IPS-15b (cell line): ENCODE measurements around the gene TGFBRAP1.

Experiments used
- H3K27me3 ChIP-seq: one replicate; pipeline ENCODE4 v1.6.1; 2013; ENCODE audit warnings: low read length; ENCODE audit not compliant: control insufficient read depth, insufficient read depth
- H3K36me3 ChIP-seq: one replicate; pipeline ENCODE4 v1.6.1; 2013; ENCODE audit warnings: low read length; ENCODE audit not compliant: control insufficient read depth, insufficient read depth
- H3K4me1 ChIP-seq: one replicate; pipeline ENCODE4 v1.6.1; 2013; ENCODE audit warnings: mild to moderate bottlenecking, low read length; ENCODE audit not compliant: control insufficient read depth, insufficient read depth
- H3K4me3 ChIP-seq: one replicate; pipeline ENCODE4 v1.5.1; 2013; ENCODE audit warnings: low read depth, low read length
- H3K9ac ChIP-seq: one replicate; pipeline ENCODE4 v1.6.1; 2013; ENCODE audit warnings: low read depth, mild to moderate bottlenecking, low read length
- H3K9me3 ChIP-seq: one replicate; pipeline ENCODE4 v1.6.1; 2013; ENCODE audit warnings: mild to moderate bottlenecking, low read length; ENCODE audit not compliant: control insufficient read depth, insufficient read depth

The TGFBRAP1 gene

GRCh38 chr2:105324732-105325131 lies 4.8 kb downstream of the TGFBRAP1 start:
- no peaks in the 10 kb centered on the region for H3K9me3 ChIP-seq
- H3K9ac ChIP-seq, result no peak overlapping the region
- no peaks in the 10 kb centered on the region for H3K27me3 ChIP-seq
- no peak overlapping the region for H3K4me3 ChIP-seq
- peaks cover 13% of the 10 kb centered on the region for H3K4me1 ChIP-seq
- no peaks in the 10 kb centered on the region for H3K36me3 ChIP-seq

- H3K27me3 ChIP-seq, result no peaks in the 10 kb centered on the region
- H3K9me3 ChIP-seq, result no peaks in the 10 kb centered on the region
- H3K36me3 ChIP-seq, result no peaks in the 10 kb centered on the region
- H3K9ac ChIP-seq, result no peak overlapping the region
- peaks cover 13% of the 10 kb centered on the region for H3K4me1 ChIP-seq
- no peak overlapping the region for H3K4me3 ChIP-seq
These were observed 5.4 kb downstream of the TGFBRAP1 start for GRCh38 chr2:105324101-105324500.

- Histone ChIP-seq H3K9me3 (no peaks in the 10 kb centered on the region), H3K36me3 (no peaks in the 10 kb centered on the region)
These were observed 6.4 kb downstream of the TGFBRAP1 start for GRCh38 chr2:105323111-105323510.

GRCh38 chr2:105321875-105322646 lies 7.5 kb downstream of the TGFBRAP1 start:
- Histone ChIP-seq H3K4me1 (peaks cover 10% of the 10 kb centered on the region), H3K9me3 (no peaks in the 10 kb centered on the region), H3K9ac (no peak overlapping the region), H3K36me3 (no peaks in the 10 kb centered on the region), H3K4me3 (no peak overlapping the region), H3K27me3 (no peaks in the 10 kb centered on the region)

More at GRCh38 chr2:105323111-105323510, 6.4 kb downstream of the TGFBRAP1 start:
- Histone ChIP-seq H3K27me3 (no peaks in the 10 kb centered on the region), H3K4me1 (peaks cover 10% of the 10 kb centered on the region), H3K4me3 (no peak overlapping the region), H3K9ac (no peak overlapping the region)

GRCh38 chr2:105320651-105321215 lies 8.8 kb downstream of the TGFBRAP1 start:
- Histone ChIP-seq H3K4me3 (no peak overlapping the region), H3K36me3 (no peaks in the 10 kb centered on the region), H3K27me3 (no peaks in the 10 kb centered on the region), H3K9me3 (no peaks in the 10 kb centered on the region), H3K4me1 (peaks cover 10% of the 10 kb centered on the region), H3K9ac (no peak overlapping the region)

- no peak overlapping the region for H3K4me3 ChIP-seq
- H3K9me3 ChIP-seq, result no peaks in the 10 kb centered on the region
- H3K9ac ChIP-seq, result no peak overlapping the region
- no peaks in the 10 kb centered on the region for H3K36me3 ChIP-seq
- H3K27me3 ChIP-seq, result no peaks in the 10 kb centered on the region
- H3K4me1 ChIP-seq, result no peaks in the 10 kb centered on the region
These were observed 11.6 kb downstream of the TGFBRAP1 start for GRCh38 chr2:105317937-105318336.

- H3K4me1 ChIP-seq, result no peaks in the 10 kb centered on the region
- H3K27me3 ChIP-seq, result no peaks in the 10 kb centered on the region
- no peaks in the 10 kb centered on the region for H3K9me3 ChIP-seq
- no peak overlapping the region for H3K9ac ChIP-seq
- no peak overlapping the region for H3K4me3 ChIP-seq
- no peaks in the 10 kb centered on the region for H3K36me3 ChIP-seq
These were observed 14.2 kb downstream of the TGFBRAP1 start for GRCh38 chr2:105315314-105315713.

GRCh38 chr2:105313877-105314276 lies 15.7 kb downstream of the TGFBRAP1 start:
- Histone ChIP-seq H3K36me3 (no peaks in the 10 kb centered on the region), H3K4me3 (no peak overlapping the region), H3K4me1 (no peaks in the 10 kb centered on the region), H3K9ac (no peak overlapping the region), H3K9me3 (no peaks in the 10 kb centered on the region), H3K27me3 (no peaks in the 10 kb centered on the region)

GRCh38 chr2:105309147-105309545 lies 20.4 kb downstream of the TGFBRAP1 start:
- Histone ChIP-seq H3K4me3 (no peak overlapping the region), H3K27me3 (no peaks in the 10 kb centered on the region), H3K36me3 (peaks cover 13% of the 10 kb centered on the region), H3K9me3 (no peaks in the 10 kb centered on the region), H3K4me1 (no peaks in the 10 kb centered on the region), H3K9ac (no peak overlapping the region)

GRCh38 chr2:105308382-105309146 lies 21.0 kb downstream of the TGFBRAP1 start:
- Histone ChIP-seq H3K4me3 (no peak overlapping the region), H3K27me3 (no peaks in the 10 kb centered on the region), H3K4me1 (no peaks in the 10 kb centered on the region), H3K9me3 (no peaks in the 10 kb centered on the region), H3K9ac (no peak overlapping the region), H3K36me3 (peaks cover 13% of the 10 kb centered on the region)

GRCh38 chr2:105307962-105308361 lies 21.6 kb downstream of the TGFBRAP1 start:
- peaks cover 13% of the 10 kb centered on the region for H3K36me3 ChIP-seq
- H3K27me3 ChIP-seq, result no peaks in the 10 kb centered on the region
- no peaks in the 10 kb centered on the region for H3K4me1 ChIP-seq
- H3K4me3 ChIP-seq, result no peak overlapping the region
- no peaks in the 10 kb centered on the region for H3K9me3 ChIP-seq
- H3K9ac ChIP-seq, result no peak overlapping the region

- no peaks in the 10 kb centered on the region for H3K27me3 ChIP-seq
- no peak overlapping the region for H3K4me3 ChIP-seq
- no peak overlapping the region for H3K9ac ChIP-seq
- H3K9me3 ChIP-seq, result no peaks in the 10 kb centered on the region
- no peaks in the 10 kb centered on the region for H3K4me1 ChIP-seq
- peaks cover 13% of the 10 kb centered on the region for H3K36me3 ChIP-seq
These were observed 22.0 kb downstream of the TGFBRAP1 start for GRCh38 chr2:105307550-105307949.
